ENCODE results near the gene TTC13. TPM values are rescaled to one million over a fixed set of nuclear protein-coding genes. Genes with fewer than 3 reads are reported as not detected.
A peak's percentile ranks its signal among the peaks of the same experiment; 100 is the strongest.

Gene TTC13
- total RNA-seq, 1 experiment from 2014 or later: 4.4 TPM

- TF ChIP-seq ARID4B (CRISPR knock-in tag; IDR thresholded peaks at IDR 0.05; ENCODE audit: borderline replicate concordance): peak; percentile 53; the same call in 1 of the 2 replicates
- TF ChIP-seq FOXK1 (CRISPR knock-in tag; IDR thresholded peaks at IDR 0.05): no peak
- peak; percentile 53; the same call in 1 of the 2 replicates for TF ChIP-seq ESRRA (CRISPR knock-in tag; IDR thresholded peaks at IDR 0.05; ENCODE audit: borderline replicate concordance)
- no peak for TF ChIP-seq PRDM15 (CRISPR knock-in tag; IDR thresholded peaks at IDR 0.05)
- no peak for TF ChIP-seq ZNF219 (CRISPR knock-in tag; IDR thresholded peaks at IDR 0.05; ENCODE audit: borderline replicate concordance)
- no peak for TF ChIP-seq AFF4 (CRISPR knock-in tag; IDR thresholded peaks at IDR 0.05; ENCODE audit: borderline replicate concordance)
- 0 out of 2 replicates have a peak, but pooled peaks have one; percentile 17 for TF ChIP-seq GABPB1 (CRISPR knock-in tag; IDR thresholded peaks at IDR 0.05)
- TF ChIP-seq ATF3 (CRISPR knock-in tag; conservative IDR thresholded peaks at IDR 0.05): no peak
- TF ChIP-seq ZNF281 (CRISPR knock-in tag; IDR thresholded peaks at IDR 0.05): no peak
- no peak for TF ChIP-seq ZNF423 (CRISPR knock-in tag; IDR thresholded peaks at IDR 0.05)
- TF ChIP-seq FOXP4 (CRISPR knock-in tag; IDR thresholded peaks at IDR 0.05): 0 out of 2 replicates have a peak, but pooled peaks have one; percentile 34
- TF ChIP-seq ZBTB43 (CRISPR knock-in tag; IDR thresholded peaks at IDR 0.05): 0 out of 2 replicates have a peak, but pooled peaks have one; percentile 7
- TF ChIP-seq OVOL2 (CRISPR knock-in tag; IDR thresholded peaks at IDR 0.05; ENCODE audit: borderline replicate concordance): no peak
- TF ChIP-seq MYBL2 (CRISPR knock-in tag; IDR thresholded peaks at IDR 0.05): no peak; the same call in 1 of the 2 replicates
- no peak for TF ChIP-seq SMAD3 (CRISPR knock-in tag; IDR thresholded peaks at IDR 0.05; ENCODE audit: borderline replicate concordance)
- no peak for TF ChIP-seq NR1H2 (CRISPR knock-in tag; IDR thresholded peaks at IDR 0.05)
- TF ChIP-seq CTCF (IDR thresholded peaks at IDR 0.05): no peak
Measured at GRCh38 chr1:230868736-230869385, 109.8 kb downstream of the TTC13 start (continued).
